GM18502 (cell line): ENCODE data around the gene ARHGAP15.

ENCODE experiments used
- ATAC-seq: cut with Tn5 transposase; IDR thresholded peaks from one replicate; pipeline ENCODE4 v1.9.1; 2021; ENCODE audit warnings: mild to moderate bottlenecking; ENCODE audit not compliant: unreplicated experiment, poor library complexity

ARHGAP15 gene

DNA sequence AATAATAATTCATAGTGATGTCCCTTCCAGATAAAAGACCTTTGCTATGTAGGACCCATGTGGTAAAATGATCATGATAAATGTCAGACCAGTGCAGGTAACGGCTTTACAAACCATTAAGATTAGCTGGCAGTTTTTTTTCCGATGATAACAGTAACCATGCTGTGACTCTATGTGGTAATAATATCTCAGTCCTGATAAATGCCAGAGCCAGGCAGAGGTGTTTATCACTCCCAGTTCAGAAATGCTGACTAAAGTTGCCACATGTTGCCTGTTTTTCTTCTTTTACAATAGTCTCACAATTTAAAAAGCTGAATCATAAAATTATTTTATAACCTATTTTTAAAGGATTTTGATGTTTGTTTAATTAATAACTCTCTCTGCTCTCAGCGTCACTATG is 565.1 kb downstream of the ARHGAP15 start:
- ATAC-seq: no peak

DNA sequence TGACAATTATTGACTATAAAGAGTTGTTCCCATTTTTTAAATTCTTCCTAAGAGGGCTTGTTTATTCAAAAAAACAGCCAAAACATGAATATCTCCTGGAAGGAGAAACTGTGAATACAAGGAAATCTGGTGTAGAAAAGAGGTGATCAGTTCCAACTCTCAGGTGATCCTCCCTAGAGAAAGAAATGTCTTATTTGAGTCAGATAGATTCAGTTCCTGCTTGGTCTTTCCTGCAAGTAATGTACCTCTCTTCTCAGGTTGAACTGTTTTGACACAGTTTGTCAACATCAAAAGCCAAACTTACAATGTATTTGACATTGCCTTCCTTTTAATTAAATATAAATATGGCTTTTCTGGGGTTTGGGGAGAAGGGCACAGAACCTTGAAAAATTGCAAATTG is 567.4 kb downstream of the ARHGAP15 start:
- ATAC-seq: peak; percentile 73

- ATAC-seq: peak; percentile 52
Measured at GRCh38 chr2:143697744-143698143, 568.5 kb downstream of the ARHGAP15 start.

DNA sequence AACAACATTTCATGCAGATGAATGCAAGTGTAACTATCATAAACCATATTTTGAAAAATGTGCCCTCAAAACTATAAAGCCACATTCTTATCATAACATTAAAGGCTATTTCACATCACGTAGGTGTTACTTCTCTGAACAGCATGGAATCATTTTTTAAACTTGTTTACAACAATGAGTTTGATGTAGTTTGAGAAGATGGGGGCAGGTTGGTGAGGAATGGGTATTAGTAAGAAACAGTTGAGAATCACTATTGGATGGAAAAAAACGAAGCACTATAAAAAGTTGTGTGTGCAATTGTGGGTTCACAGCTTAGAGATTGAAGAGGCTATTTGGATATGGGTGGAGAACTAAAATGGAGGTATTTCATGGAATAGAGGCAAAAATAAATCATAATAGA is 569.1 kb downstream of the ARHGAP15 start:
- no peak for ATAC-seq

GRCh38 chr2:143698888-143699570 is 569.8 kb downstream of the ARHGAP15 start:
- peak; percentile 49 for ATAC-seq

- no peak for ATAC-seq
Measured at GRCh38 chr2:143700865-143701264, 571.6 kb downstream of the ARHGAP15 start.

DNA sequence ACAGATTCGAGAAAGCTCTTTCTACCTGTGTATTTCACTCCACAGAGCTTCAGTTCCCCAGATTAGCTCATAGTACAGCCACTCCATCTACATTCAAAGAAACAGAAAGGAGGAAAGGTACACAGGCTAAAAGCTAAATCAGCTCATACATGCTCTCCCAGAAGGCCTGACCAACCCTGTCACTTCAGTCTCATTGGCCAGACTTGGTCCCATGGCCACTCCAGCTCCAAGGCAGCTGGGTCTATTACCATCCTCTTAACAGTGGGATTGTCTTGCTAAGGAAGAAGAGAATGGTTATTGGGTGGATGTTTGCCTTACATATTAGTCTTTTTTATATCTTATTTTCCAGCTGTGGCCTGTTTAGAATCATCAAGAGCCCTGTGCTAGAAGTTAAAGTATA is 572.6 kb downstream of the ARHGAP15 start:
- ATAC-seq: no peak

DNA sequence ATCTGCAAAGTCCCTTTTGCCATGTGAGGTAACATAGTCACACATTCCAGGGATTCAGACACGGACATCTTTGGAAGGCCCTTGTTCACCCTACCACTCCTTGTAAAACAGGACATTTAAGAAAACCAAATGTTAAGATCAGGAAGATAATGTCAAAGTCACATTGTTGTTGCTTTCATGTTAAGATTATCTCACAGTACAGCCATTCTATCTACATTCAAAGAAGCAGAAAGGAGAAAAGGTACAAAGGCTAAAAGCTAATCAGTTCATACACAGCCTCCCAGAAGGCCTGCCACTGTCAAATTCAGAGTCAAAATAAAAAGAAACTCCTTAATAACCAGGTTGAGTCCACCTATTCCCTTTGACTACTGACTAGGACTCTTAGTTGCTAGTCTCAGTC is 573.7 kb downstream of the ARHGAP15 start:
- ATAC-seq: no peak

GRCh38 chr2:143704451-143705106 is 575.4 kb downstream of the ARHGAP15 start:
- peak; percentile 81 for ATAC-seq

GRCh38 chr2:143705108-143705707 is 576.0 kb downstream of the ARHGAP15 start:
- peak; percentile 30 for ATAC-seq

GRCh38 chr2:143706354-143706753 is 577.1 kb downstream of the ARHGAP15 start:
- no peak for ATAC-seq

GRCh38 chr2:143708682-143709081 is 579.5 kb downstream of the ARHGAP15 start:
- no peak for ATAC-seq

DNA sequence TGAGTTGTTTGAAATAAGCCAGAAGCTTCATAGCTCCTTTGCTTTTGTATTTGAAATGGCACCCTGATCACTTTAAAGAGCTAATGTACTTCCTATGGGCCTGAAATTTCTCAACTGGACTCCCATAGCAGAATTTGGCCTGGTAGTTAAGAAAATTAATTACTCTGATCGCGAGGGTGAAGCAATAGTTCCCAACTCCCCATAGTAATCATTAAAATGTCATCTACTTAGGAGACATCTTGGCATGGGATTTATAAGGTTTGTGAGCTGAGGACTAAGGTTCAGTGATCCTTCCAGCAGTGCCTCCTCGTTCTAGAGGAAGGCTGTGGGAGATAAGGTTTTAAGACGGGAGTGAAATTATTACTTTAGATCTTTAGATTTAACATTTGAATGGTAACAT is 581.0 kb downstream of the ARHGAP15 start:
- ATAC-seq: no peak

- no peak for ATAC-seq
Measured at GRCh38 chr2:143710879-143711278, 581.7 kb downstream of the ARHGAP15 start.

GRCh38 chr2:143716522-143716921 is 587.3 kb downstream of the ARHGAP15 start:
- no peak for ATAC-seq

DNA sequence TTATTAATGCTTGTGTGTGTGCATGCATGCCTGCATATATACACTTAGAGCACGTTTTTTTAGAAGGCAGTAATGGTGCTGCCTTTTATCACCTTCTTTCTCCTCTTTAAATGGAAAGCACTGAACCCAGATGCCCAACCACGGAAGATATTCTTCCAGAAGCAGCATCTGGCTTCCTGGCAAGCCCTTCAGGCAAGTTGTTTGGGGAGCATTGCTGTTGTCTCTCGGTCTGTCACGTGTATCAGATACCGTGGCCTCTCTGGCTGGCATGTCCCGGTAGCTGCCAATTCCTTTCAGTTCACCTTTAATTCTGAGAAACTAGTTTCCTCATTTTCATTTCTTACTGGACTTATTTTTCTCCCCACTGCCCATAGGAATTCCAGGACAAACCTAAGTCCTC is 587.8 kb downstream of the ARHGAP15 start:
- ATAC-seq: no peak

GRCh38 chr2:143717536-143718168 is 588.4 kb downstream of the ARHGAP15 start:
- ATAC-seq: no peak

DNA sequence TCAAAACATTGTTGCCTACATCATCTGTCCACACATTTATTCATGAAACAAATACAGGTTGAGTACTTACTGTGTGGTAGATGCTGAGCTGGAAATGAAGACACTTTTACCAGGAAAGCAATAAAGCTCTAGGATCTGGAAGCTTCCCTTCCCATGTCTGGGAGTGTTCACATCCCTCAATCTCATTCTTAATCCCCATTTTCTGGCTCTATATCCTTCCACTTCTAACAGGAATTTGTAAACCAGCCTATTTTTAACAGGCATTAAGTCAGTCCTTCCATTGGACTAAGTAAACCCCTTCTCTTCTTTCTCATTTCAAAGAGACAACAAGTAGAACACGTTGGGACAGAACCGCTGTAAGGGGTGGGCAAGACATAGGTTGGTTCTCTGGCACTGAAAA is 589.5 kb downstream of the ARHGAP15 start:
- no peak for ATAC-seq

DNA sequence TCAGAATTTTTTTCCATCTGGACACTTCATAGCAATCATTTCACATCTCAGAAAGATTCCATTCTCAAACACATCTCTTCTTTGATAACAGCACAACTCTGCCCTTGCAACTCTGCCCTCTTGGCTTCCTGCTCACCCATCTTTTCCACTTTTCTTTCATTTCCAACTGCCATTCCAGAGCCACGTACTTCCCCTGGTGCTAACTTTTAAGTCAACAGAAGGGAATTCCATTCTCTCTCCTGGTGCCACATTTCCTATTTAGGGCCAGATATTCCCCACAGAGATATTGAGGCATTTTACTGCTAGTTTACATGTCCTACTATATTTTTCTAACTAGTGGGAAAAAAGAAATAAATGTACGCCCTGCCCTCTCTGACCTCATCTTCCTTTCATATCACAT is 590.2 kb downstream of the ARHGAP15 start:
- ATAC-seq: no peak

DNA sequence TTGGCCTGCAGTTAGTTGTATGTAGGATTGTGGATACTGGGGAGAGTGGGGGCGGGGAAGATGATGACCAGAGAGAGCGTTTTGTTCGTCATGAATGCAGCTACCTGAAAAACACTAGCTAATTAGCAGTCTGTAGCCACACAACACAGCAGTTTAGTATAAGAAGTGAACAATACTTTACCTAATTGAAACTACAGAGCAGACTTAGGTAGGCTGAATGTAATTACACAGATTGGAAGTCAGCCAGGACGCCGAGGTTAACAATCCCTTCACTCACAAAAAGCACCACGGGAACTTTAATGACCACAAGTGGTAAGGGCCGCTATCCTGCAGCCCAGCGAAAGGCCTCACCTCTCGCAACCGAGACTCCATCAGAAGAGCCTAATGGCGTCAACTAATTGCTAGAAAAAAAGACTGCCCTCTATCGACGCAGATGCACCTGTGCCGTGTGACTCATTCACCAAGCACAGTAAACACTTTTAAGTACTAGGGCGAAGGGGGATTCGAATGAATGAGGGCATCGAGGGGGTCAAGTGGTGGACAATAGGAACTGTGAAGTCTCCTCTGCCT is 591.0 kb downstream of the ARHGAP15 start:
- ATAC-seq: no peak

GRCh38 chr2:143725400-143725799 is 596.2 kb downstream of the ARHGAP15 start:
- no peak for ATAC-seq
